Fibroblast of upper back skin (primary cell): ENCODE results near the gene PHEX.

Experiments
- DNase-seq: peaks from one replicate; pipeline ENCODE4 v3.0.0-alpha.2; 2013

The PHEX gene

GRCh38 chrX:22041907-22042530, 9.9 kb downstream of the PHEX start:
- no peak for DNase-seq

- no peak for DNase-seq
Measured at GRCh38 chrX:22043872-22044271, 11.7 kb downstream of the PHEX start.

GRCh38 chrX:22047468-22047867, 15.3 kb downstream of the PHEX start:
- DNase-seq: no peak

GRCh38 chrX:22053481-22053880, 21.4 kb downstream of the PHEX start:
- DNase-seq: no peak

- no peak for DNase-seq
Measured at GRCh38 chrX:22056235-22056634, 24.1 kb downstream of the PHEX start.

GRCh38 chrX:22057667-22058066, 25.5 kb downstream of the PHEX start:
- no peak for DNase-seq

- no peak for DNase-seq
Measured at GRCh38 chrX:22059775-22060174, 27.6 kb downstream of the PHEX start.

- DNase-seq: peak; percentile 27
Measured at GRCh38 chrX:22060415-22061280, 28.5 kb downstream of the PHEX start.

GRCh38 chrX:22063284-22063683, 31.2 kb downstream of the PHEX start:
- no peak for DNase-seq

- DNase-seq: no peak
Measured at GRCh38 chrX:22069586-22069985, 37.5 kb downstream of the PHEX start.

- no peak for DNase-seq
Measured at GRCh38 chrX:22073928-22074327, 41.8 kb downstream of the PHEX start.

GRCh38 chrX:22078117-22078516, 46.0 kb downstream of the PHEX start:
- no peak for DNase-seq

GRCh38 chrX:22081475-22082092, 49.5 kb downstream of the PHEX start:
- DNase-seq: peak; percentile 62

- DNase-seq: no peak
Measured at GRCh38 chrX:22086003-22086402, 53.9 kb downstream of the PHEX start.

GRCh38 chrX:22087011-22087557, 55.0 kb downstream of the PHEX start:
- DNase-seq: no peak

GRCh38 chrX:22088326-22088725, 56.2 kb downstream of the PHEX start:
- DNase-seq: no peak

GRCh38 chrX:22090181-22090580, 58.1 kb downstream of the PHEX start:
- DNase-seq: peak; percentile 56

GRCh38 chrX:22093550-22093949, 61.4 kb downstream of the PHEX start:
- no peak for DNase-seq

- DNase-seq: peak; percentile 79
Measured at GRCh38 chrX:22095286-22095685, 63.2 kb downstream of the PHEX start.

GRCh38 chrX:22095856-22096255, 63.7 kb downstream of the PHEX start:
- DNase-seq: no peak

- DNase-seq: peak; percentile 93
Measured at GRCh38 chrX:22097012-22097694, 65.0 kb downstream of the PHEX start.

- peak; percentile 93 for DNase-seq
Measured at GRCh38 chrX:22105231-22105630, 73.1 kb downstream of the PHEX start.

GRCh38 chrX:22105971-22106370, 73.8 kb downstream of the PHEX start:
- no peak for DNase-seq
